Neural crest cell (in vitro differentiated cells): ENCODE data around the gene WDR33. TPM values are rescaled to one million over a fixed set of nuclear protein-coding genes. Genes with fewer than 3 reads are reported as not detected.

Source experiments
- DNase-seq: peaks from one replicate; pipeline ENCODE4 v3.0.0; 2021; ENCODE audit warnings: low read depth, mixed read lengths, low spot score
- H3K27ac Mint-ChIP-seq: one replicate; pipeline ENCODE4 v1.8.0; 2021; ENCODE audit warnings: mild to moderate bottlenecking, mixed read lengths; ENCODE audit not compliant: unreplicated experiment
- H3K27me3 Mint-ChIP-seq: 2 replicates; pipeline ENCODE4 v1.8.0; 2021; ENCODE audit warnings: low read depth, mild to moderate bottlenecking, mixed read lengths
- H3K36me3 Mint-ChIP-seq: 2 replicates; pipeline ENCODE4 v1.8.0; 2021; ENCODE audit warnings: low read depth, mild to moderate bottlenecking, mixed read lengths
- H3K4me1 Mint-ChIP-seq: 2 replicates; pipeline ENCODE4 v1.8.0; 2021; ENCODE audit warnings: mixed read lengths
- H3K4me3 Mint-ChIP-seq: one replicate; pipeline ENCODE4 v1.8.0; 2021; ENCODE audit warnings: mild to moderate bottlenecking, mixed read lengths
- H3K9me3 Mint-ChIP-seq: 2 replicates; pipeline ENCODE4 v1.8.0; 2021; ENCODE audit warnings: mixed read lengths
- total RNA-seq: library from RNA; stranded (reverse); gene quantifications from 2 replicates; pipeline ENCODE4 v1.2.1, GENCODE V29; 2021
- TF ChIP-seq, protein P1 (sequence below): fragments of 200-600 bp; sonication (generic); conservative IDR thresholded peaks from 2 replicates; pipeline ENCODE4 v1.5.0; 2021; ENCODE audit warnings: antibody characterized with exemption, mild to moderate bottlenecking

WDR33 gene
- total RNA-seq, 1 donor from 2014 or later = 72.4 TPM

DNA sequence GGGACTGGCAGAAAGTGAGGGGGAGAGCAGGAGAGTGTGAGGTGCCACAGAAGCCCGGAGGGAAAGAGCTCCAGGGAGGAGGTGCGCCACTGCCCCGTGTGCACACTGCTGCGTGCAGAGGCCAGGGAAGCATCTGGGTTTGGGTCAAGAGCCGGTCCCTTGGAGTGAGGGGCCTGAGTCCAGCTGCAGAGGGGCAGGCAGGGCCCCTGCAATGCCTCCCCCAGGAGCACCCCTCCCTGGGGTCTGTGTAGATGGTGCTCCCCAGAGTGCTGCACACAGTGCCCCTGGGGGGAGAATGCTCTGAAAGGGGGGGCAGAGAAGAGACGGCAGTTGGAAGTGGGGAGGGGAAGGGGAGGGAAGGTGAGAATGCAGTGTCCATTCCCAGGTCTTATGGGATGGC is 132.0 kb downstream of the WDR33 start:
- H3K36me3 Mint-ChIP-seq = no peaks in the 10 kb centered on the region
- no peak overlapping the region for H3K27ac Mint-ChIP-seq
- no peak for DNase-seq
- H3K4me3 Mint-ChIP-seq = no peak overlapping the region
- TF ChIP-seq, protein P1, sequence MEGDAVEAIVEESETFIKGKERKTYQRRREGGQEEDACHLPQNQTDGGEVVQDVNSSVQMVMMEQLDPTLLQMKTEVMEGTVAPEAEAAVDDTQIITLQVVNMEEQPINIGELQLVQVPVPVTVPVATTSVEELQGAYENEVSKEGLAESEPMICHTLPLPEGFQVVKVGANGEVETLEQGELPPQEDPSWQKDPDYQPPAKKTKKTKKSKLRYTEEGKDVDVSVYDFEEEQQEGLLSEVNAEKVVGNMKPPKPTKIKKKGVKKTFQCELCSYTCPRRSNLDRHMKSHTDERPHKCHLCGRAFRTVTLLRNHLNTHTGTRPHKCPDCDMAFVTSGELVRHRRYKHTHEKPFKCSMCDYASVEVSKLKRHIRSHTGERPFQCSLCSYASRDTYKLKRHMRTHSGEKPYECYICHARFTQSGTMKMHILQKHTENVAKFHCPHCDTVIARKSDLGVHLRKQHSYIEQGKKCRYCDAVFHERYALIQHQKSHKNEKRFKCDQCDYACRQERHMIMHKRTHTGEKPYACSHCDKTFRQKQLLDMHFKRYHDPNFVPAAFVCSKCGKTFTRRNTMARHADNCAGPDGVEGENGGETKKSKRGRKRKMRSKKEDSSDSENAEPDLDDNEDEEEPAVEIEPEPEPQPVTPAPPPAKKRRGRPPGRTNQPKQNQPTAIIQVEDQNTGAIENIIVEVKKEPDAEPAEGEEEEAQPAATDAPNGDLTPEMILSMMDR = no peak
- H3K27me3 Mint-ChIP-seq = peaks cover 39% of the 10 kb centered on the region
- H3K4me1 Mint-ChIP-seq = peaks cover 11% of the 10 kb centered on the region
- H3K9me3 Mint-ChIP-seq = no peaks in the 10 kb centered on the region

GRCh38 chr2:127678531-127678930 is 132.4 kb downstream of the WDR33 start:
- Mint-ChIP-seq H3K4me3 (no peak overlapping the region), H3K9me3 (no peaks in the 10 kb centered on the region), H3K27ac (no peak overlapping the region), H3K27me3 (peaks cover 44% of the 10 kb centered on the region), H3K36me3 (no peaks in the 10 kb centered on the region), H3K4me1 (peaks cover 11% of the 10 kb centered on the region)
- no peak for DNase-seq
- TF ChIP-seq, protein P1 = no peak

DNA sequence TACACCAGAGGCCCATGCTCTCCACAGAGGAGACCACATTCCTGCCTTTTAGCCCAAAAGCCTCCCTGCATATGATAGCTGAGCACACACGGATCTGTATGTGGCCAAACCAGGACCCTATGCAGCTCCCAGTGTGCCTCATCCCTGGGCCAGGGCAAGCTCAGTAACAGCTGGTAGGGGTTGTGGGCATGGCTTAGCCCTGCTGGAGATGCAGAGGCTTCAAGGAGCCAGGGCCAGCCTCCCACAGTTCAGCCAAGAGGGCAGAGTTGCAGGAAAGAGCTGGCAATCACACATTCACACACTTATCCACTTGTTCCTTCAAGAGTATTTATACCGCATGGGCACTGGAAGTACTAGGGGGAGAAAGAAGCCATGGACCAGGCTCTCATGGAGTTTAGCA is 134.1 kb downstream of the WDR33 start:
- Mint-ChIP-seq H3K27me3 (peaks cover 59% of the 10 kb centered on the region), H3K36me3 (no peaks in the 10 kb centered on the region), H3K4me1 (peaks cover 11% of the 10 kb centered on the region), H3K9me3 (no peaks in the 10 kb centered on the region), H3K27ac (no peak overlapping the region), H3K4me3 (peak overlapping the region; percentile 25)
- TF ChIP-seq, protein P1 = no peak
- no peak for DNase-seq

DNA sequence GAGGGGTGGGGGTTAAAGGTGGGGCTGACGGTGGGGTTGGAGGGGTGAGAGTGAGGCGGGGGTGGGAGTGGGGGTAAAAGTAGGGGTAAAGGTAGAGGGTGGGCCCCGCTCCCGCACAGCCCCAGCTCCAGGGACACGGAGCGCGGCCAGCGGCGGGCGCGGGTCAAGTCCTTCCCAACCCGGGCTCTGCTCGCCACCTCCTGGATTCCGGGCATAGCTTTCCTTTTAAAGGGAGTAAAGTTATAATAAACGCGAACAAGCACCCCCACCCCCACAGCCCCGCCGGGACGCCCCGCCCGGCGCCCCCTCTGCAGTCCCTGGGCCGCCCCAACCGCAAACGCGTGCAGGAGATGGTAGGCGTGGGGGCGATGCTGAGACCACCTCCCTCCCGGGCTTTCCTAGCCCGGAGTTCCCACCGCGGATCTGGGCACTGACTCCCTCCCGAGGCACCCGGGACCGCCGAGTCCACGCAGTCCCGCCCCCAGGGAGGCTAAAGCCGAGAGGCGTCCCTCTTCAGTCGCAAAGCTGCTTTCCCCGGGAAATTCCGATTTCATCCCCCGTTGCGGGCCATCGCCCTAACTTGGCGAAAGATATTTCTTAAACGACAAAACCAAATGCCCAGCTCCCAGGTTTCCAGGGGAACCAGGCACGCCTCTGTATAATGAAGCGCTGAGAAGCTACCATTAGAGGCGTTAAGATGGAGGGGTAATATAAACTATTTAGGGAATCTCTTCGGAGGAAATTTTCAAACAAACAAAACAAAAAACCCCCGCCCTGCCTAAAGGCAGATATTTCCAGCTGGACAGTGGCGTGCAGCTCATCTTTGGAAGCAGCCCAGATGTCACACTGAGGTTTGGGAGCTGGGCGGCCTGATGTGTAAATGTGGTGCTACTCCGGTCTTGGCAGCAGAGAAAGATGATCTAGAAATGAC is 135.4 kb downstream of the WDR33 start, which contains the start of gene LIMS2:
Gene LIMS2, minus strand, starts transcription at position 200 of the 931 bp plus-strand sequence. CDS start 506 bp downstream, outside the sequence.
- Mint-ChIP-seq H3K9me3 (no peaks in the 10 kb centered on the region), H3K36me3 (no peaks in the 10 kb centered on the region), H3K27ac (no peak within 1 kb of the TSS), H3K4me1 (peaks cover 11% of the 10 kb centered on the region), H3K27me3 (peaks cover 67% of the 10 kb centered on the region), H3K4me3 (peak within 1 kb of the TSS; percentile 91)
- no peak for DNase-seq
- TF ChIP-seq, protein P1 = no peak

GRCh38 chr2:127674241-127675209 is 136.4 kb downstream of the WDR33 start:
- Mint-ChIP-seq H3K4me1 (peaks cover 11% of the 10 kb centered on the region), H3K36me3 (no peaks in the 10 kb centered on the region), H3K27me3 (peaks cover 77% of the 10 kb centered on the region), H3K4me3 (peak overlapping the region; percentile 84), H3K27ac (no peak overlapping the region), H3K9me3 (no peaks in the 10 kb centered on the region)
- TF ChIP-seq, protein P1 = no peak
- DNase-seq = no peak
